ENCODE measurements around the gene STXBP3.

- TF ChIP-seq CTCF (conservative IDR thresholded peaks at IDR 0.05; ENCODE audit: low read depth, low read length) (no peak), POLR2A (IDR thresholded peaks at IDR 0.05; ENCODE audit: low read depth, low read length) (no peak), MAFK (IDR thresholded peaks at IDR 0.05; ENCODE audit: low read depth, low read length) (no peak), CEBPB (IDR thresholded peaks at IDR 0.05; ENCODE audit: low read depth, low read length) (no peak), BHLHE40 (IDR thresholded peaks at IDR 0.05; ENCODE audit: low read depth, low read length) (no peak), USF2 (IDR thresholded peaks at IDR 0.05; ENCODE audit: low read depth, low read length) (no peak), RFX5 (IDR thresholded peaks at IDR 0.05; ENCODE audit: low read depth, low read length) (no peak), NFE2L2 (IDR thresholded peaks at IDR 0.05; ENCODE audit: low read depth, low read length) (no peak), MXI1 (IDR thresholded peaks at IDR 0.05; ENCODE audit: borderline replicate concordance, low read depth, low read length) (no peak), RCOR1 (IDR thresholded peaks at IDR 0.05; ENCODE audit: insufficient replicate concordance, low read length) (no peak)
Measured at GRCh38 chr1:108858230-108858950, 111.9 kb downstream of the STXBP3 start.

All from IMR-90 (cell line).